CD4-positive, CD25-positive, alpha-beta regulatory T cell (primary cell): ENCODE results near the gene EMX1. TPM values are rescaled to one million over a fixed set of nuclear protein-coding genes. Genes with fewer than 3 reads are reported as not detected.

Experiments
- ATAC-seq, 2 donors: fragments of 150-1000 bp; cut with Tn5 transposase; one replicate each; pipeline ENCODE4 v1.10.0; 2021; ENCODE audit warnings: low read depth in 2 of 2, moderate number of reproducible peaks in 2 of 2, moderate library complexity in 1 of 2
- DNase-seq, 3 donors: peaks; one replicate each; pipeline versions ENCODE4 v3.0.0 to v3.0.0-alpha.2; 2012 to 2022; ENCODE audit warnings: mixed read lengths in 1 of 3
- H3K27ac ChIP-seq: one replicate; pipeline ENCODE4 v1.7.0; 2013; ENCODE audit warnings: mild to moderate bottlenecking, low read length; ENCODE audit not compliant: insufficient read depth, poor library complexity, severe bottlenecking
- H3K27me3 ChIP-seq: one replicate; pipeline ENCODE4 v1.7.0; 2013; ENCODE audit warnings: low read length; ENCODE audit not compliant: control insufficient read depth, insufficient read depth
- H3K36me3 ChIP-seq: one replicate; pipeline ENCODE4 v1.7.0; 2013; ENCODE audit warnings: mild to moderate bottlenecking, low read length, moderate library complexity; ENCODE audit not compliant: control insufficient read depth, insufficient read depth
- H3K4me1 ChIP-seq: 2 replicates; pipeline ENCODE4 v1.7.0; 2013; ENCODE audit warnings: mild to moderate bottlenecking, low read length; ENCODE audit not compliant: insufficient read depth, control insufficient read depth, poor library complexity, severe bottlenecking
- H3K4me3 ChIP-seq: one replicate; pipeline ENCODE4 v1.7.0; 2013; ENCODE audit warnings: low read depth, mild to moderate bottlenecking, low read length, moderate library complexity
- H3K9me3 ChIP-seq, 2 experiments: 1 replicate in 1 of 2; 2 replicates in 1 of 2; pipeline ENCODE4 v1.7.0; 2013; ENCODE audit warnings: low read length in 2 of 2, mild to moderate bottlenecking in 1 of 2, moderate library complexity in 1 of 2; ENCODE audit not compliant: control insufficient read depth in 2 of 2
- H3K27ac Mint-ChIP-seq, 3 donors: one replicate each; pipeline ENCODE4 v1.8.0; 2020 to 2022; ENCODE audit warnings: mild to moderate bottlenecking in 3 of 3, mixed read lengths in 3 of 3, moderate library complexity in 2 of 3
- H3K27me3 Mint-ChIP-seq: one replicate; pipeline ENCODE4 v1.8.0; 2022; ENCODE audit warnings: mild to moderate bottlenecking, mixed read lengths
- H3K36me3 Mint-ChIP-seq: one replicate; pipeline ENCODE4 v1.8.0; 2020; ENCODE audit warnings: mixed read lengths
- H3K4me1 Mint-ChIP-seq, 4 donors: one replicate each; pipeline ENCODE4 v1.8.0; 2020 to 2022; ENCODE audit warnings: mixed read lengths in 4 of 4, mild to moderate bottlenecking in 1 of 4
- H3K4me3 Mint-ChIP-seq, 4 donors: one replicate each; pipeline ENCODE4 v1.8.0; 2020 to 2022; ENCODE audit warnings: mild to moderate bottlenecking in 4 of 4, mixed read lengths in 4 of 4, moderate library complexity in 3 of 4
- H3K9me3 Mint-ChIP-seq, 7 donors: one replicate each; pipeline ENCODE4 v1.8.0; 2020 to 2022; ENCODE audit warnings: mixed read lengths in 7 of 7, mild to moderate bottlenecking in 3 of 7, moderate library complexity in 2 of 7
- polyA plus RNA-seq, 4 donors: library from polyadenylated mRNA; unstranded; fragments of 300-500 nt; fragmentation: Illumina TruSeq; gene quantifications; one replicate each; pipeline ENCODE4 v1.2.3, GENCODE V29; 2021
- total RNA-seq: library from RNA; stranded (reverse); gene quantifications from one replicate; pipeline ENCODE4 v1.2.3, GENCODE V29; 2022

The EMX1 gene
- total and polyA plus RNA-seq, 5 donors from 2014 or later = not detected

GRCh38 chr2:72984172-72984671 lies 66.9 kb downstream of the EMX1 start:
- H3K36me3 ChIP-seq = no peaks in the 10 kb centered on the region
- Mint-ChIP-seq H3K9me3 (no peaks in the 10 kb centered on the region), H3K27me3 (no peaks in the 10 kb centered on the region), H3K36me3 (peaks cover 4% of the 10 kb centered on the region), H3K4me3 (no peak overlapping the region), H3K27ac (no peak overlapping the region), H3K4me1 (no peaks in the 10 kb centered on the region)
- no peak for DNase-seq
- no peaks in the 10 kb centered on the region for H3K9me3 ChIP-seq
- no peaks in the 10 kb centered on the region for H3K4me1 ChIP-seq
- H3K27me3 ChIP-seq = no peaks in the 10 kb centered on the region
- no peak for ATAC-seq
- no peak overlapping the region for H3K27ac ChIP-seq
- H3K4me3 ChIP-seq = no peak overlapping the region

Other genes with a start within 250 kb of the EMX1 start
- gene EXOC6B, start 91.5 kb upstream of the EMX1 start, total RNA-seq = 20.8 TPM
- gene EXOC6B, start 91.5 kb upstream of the EMX1 start, polyA plus RNA-seq = 1 to 10 TPM; 1.5 to 2.8 (median 2.0) TPM
- not detected for gene SPR, start 30.1 kb upstream of the EMX1 start, total RNA-seq
- gene SPR, start 30.1 kb upstream of the EMX1 start, polyA plus RNA-seq = under 1 TPM in 1 of 4 donors, not detected in 3; 0.13 TPM
- gene SFXN5, start 154.2 kb downstream of the EMX1 start, total RNA-seq = 8.0 TPM
- gene SFXN5, start 154.2 kb downstream of the EMX1 start, polyA plus RNA-seq = 1 to 10 TPM; 1.0 to 2.0 (median 1.7) TPM
- 30.8 TPM for gene RAB11FIP5, start 195.4 kb downstream of the EMX1 start, total RNA-seq
- 10 to 100 TPM; 15.4 to 24.0 (median 19.7) TPM for gene RAB11FIP5, start 195.4 kb downstream of the EMX1 start, polyA plus RNA-seq